Lung (tissue), 12 donors: ENCODE data around the gene KCNJ11. TPM values are rescaled to one million over a fixed set of nuclear protein-coding genes. Genes with fewer than 3 reads are reported as not detected.

ENCODE experiments used
- ATAC-seq: fragments of 200-7000 bp; cut with Tn5 transposase; one replicate; pipeline ENCODE4 v1.9.1; 2020; ENCODE audit warnings: moderate number of reproducible peaks; ENCODE audit not compliant: insufficient read depth, low FRiP score
- DNase-seq, 3 donors: peaks; one replicate each; pipeline ENCODE4 v3.0.0-alpha.2; 2013 to 2017
- H3K27ac ChIP-seq, 2 donors: one replicate each; pipeline ENCODE4 v1.5.1; 2013; ENCODE audit warnings: mild to moderate bottlenecking in 2 of 2, moderate library complexity in 2 of 2, control low read depth in 1 of 2, inconsistent platforms in 1 of 2, low read depth in 1 of 2, low read length in 1 of 2
- H3K27me3 ChIP-seq, 3 donors: one replicate each; pipeline ENCODE4 v1.5.1; 2013; ENCODE audit warnings: low read length in 2 of 3; ENCODE audit not compliant: control insufficient read depth in 3 of 3, insufficient read depth in 3 of 3
- H3K36me3 ChIP-seq, 4 donors: one replicate each; pipeline ENCODE4 v1.5.1; 2013; ENCODE audit warnings: low read length in 4 of 4, mild to moderate bottlenecking in 1 of 4, moderate library complexity in 1 of 4; ENCODE audit not compliant: control insufficient read depth in 4 of 4, insufficient read depth in 4 of 4
- H3K4me1 ChIP-seq, 5 donors: one replicate each; pipeline ENCODE4 v1.5.1; 2013; ENCODE audit warnings: low read length in 5 of 5, mild to moderate bottlenecking in 2 of 5, moderate library complexity in 1 of 5; ENCODE audit not compliant: control insufficient read depth in 5 of 5, insufficient read depth in 5 of 5
- H3K4me3 ChIP-seq: one replicate; pipeline ENCODE4 v1.5.1; 2013; ENCODE audit warnings: mild to moderate bottlenecking, control low read depth, moderate library complexity
- H3K9ac ChIP-seq, 2 donors: one replicate each; pipeline ENCODE4 v1.5.1; 2013; ENCODE audit warnings: low read length in 2 of 2, control low read depth in 1 of 2; ENCODE audit not compliant: insufficient read depth in 1 of 2
- H3K9me3 ChIP-seq, 4 donors: one replicate each; pipeline ENCODE4 v1.5.1; 2013; ENCODE audit warnings: low read length in 3 of 4, mild to moderate bottlenecking in 1 of 4, moderate library complexity in 1 of 4; ENCODE audit not compliant: control insufficient read depth in 4 of 4, insufficient read depth in 3 of 4
- CTCF ChIP-seq: IDR thresholded peaks from 2 replicates; pipeline ENCODE4 v1.5.1; 2012; ENCODE audit warnings: mild to moderate bottlenecking; ENCODE audit errors: control extremely low read depth, extremely low read depth
- WGBS, 2 donors: extraction: QIAGEN DNeasy Blood & Tissue Kit; methylation state at CpG; one replicate each; pipeline ENCODE4 v1.1.7; 2013; 5-methylcytosine and 5-hydroxymethylcytosine counted together
- polyA plus RNA-seq, 2 donors: library from polyadenylated mRNA; stranded (reverse); fragments of 200-250 nt; gene quantifications; one replicate each; pipeline ENCODE4 v1.2.1, GENCODE V29; 2013
- total RNA-seq, 2 donors: library from RNA; depleted of rRNA in 1 of 2; stranded (reverse); fragments of >200 nt in 1 of 2; gene quantifications; one replicate each; pipeline ENCODE4 v1.2.1, GENCODE V29; 2014 to 2021
- donor health status: control.
- donor health status: control.
- donor health status: Bipolar disorder and iron deficiency.
- donor health status: healthy.
- donor health status: DM: yes; HTN: yes; CAD: no.

Gene KCNJ11
- total and polyA plus RNA-seq, 4 donors = 2.3 to 4.5 (median 2.8) TPM

GRCh38 chr11:17402486-17402885, 14.0 kb upstream of the KCNJ11 start:
- Histone ChIP-seq H3K9ac (no peak overlapping the region), H3K4me3 (no peak overlapping the region), H3K36me3 (no peaks in the 10 kb centered on the region), H3K27me3 (no peaks in the 10 kb centered on the region), H3K9me3 (no peaks in the 10 kb centered on the region), H3K4me1 (peaks cover 0 to 13% (median 7%) of the 10 kb centered on the region in 5 donors), H3K27ac (no peak overlapping the region)
- 95 to 96% methylated on average over 8 of the region's 8 CpGs for WGBS, 2 donors
- no peak for ATAC-seq
- TF ChIP-seq CTCF = no peak
- DNase-seq = no peak

- ATAC-seq (no peak), DNase-seq (no peak)
- Histone ChIP-seq H3K9me3 (no peaks in the 10 kb centered on the region), H3K27ac (no peak overlapping the region), H3K9ac (no peak overlapping the region), H3K4me1 (peaks cover 0 to 12% (median 7%) of the 10 kb centered on the region in 5 donors), H3K4me3 (no peak overlapping the region), H3K36me3 (no peaks in the 10 kb centered on the region), H3K27me3 (no peaks in the 10 kb centered on the region)
- TF ChIP-seq CTCF = no peak
- WGBS, 2 donors = 93% methylated on average over 8 of the region's 8 CpGs
Observed at GRCh38 chr11:17401841-17402240, 13.4 kb upstream of the KCNJ11 start.

GRCh38 chr11:17401316-17401715, 12.9 kb upstream of the KCNJ11 start:
- ATAC-seq = no peak
- H3K27me3 ChIP-seq = no peaks in the 10 kb centered on the region

More at GRCh38 chr11:17401316-17401715, 12.9 kb upstream of the KCNJ11 start:
- TF ChIP-seq CTCF = no peak
- no peak for DNase-seq
- peaks cover 0 to 8% (median 6%) of the 10 kb centered on the region in 5 donors for H3K4me1 ChIP-seq
- no peaks in the 10 kb centered on the region for H3K9me3 ChIP-seq
- H3K4me3 ChIP-seq = no peak overlapping the region
- H3K36me3 ChIP-seq = no peaks in the 10 kb centered on the region
- no peak overlapping the region for H3K27ac ChIP-seq
- 87 to 97% methylated on average over 2 of the region's 2 CpGs for WGBS, 2 donors
- no peak overlapping the region for H3K9ac ChIP-seq
